Activated gamma-delta T cell treated with anti-CD3 and anti-CD28 coated beads, Interleukin-2, amount 50 U/mL, for 16 hours (primary cell): Measurements from ENCODE around the gene E2F8.

Experiments
- DNase-seq: peaks from one replicate; pipeline ENCODE4 v3.0.0-alpha.2; 2020; ENCODE audit warnings: low read depth

Gene E2F8

DNA sequence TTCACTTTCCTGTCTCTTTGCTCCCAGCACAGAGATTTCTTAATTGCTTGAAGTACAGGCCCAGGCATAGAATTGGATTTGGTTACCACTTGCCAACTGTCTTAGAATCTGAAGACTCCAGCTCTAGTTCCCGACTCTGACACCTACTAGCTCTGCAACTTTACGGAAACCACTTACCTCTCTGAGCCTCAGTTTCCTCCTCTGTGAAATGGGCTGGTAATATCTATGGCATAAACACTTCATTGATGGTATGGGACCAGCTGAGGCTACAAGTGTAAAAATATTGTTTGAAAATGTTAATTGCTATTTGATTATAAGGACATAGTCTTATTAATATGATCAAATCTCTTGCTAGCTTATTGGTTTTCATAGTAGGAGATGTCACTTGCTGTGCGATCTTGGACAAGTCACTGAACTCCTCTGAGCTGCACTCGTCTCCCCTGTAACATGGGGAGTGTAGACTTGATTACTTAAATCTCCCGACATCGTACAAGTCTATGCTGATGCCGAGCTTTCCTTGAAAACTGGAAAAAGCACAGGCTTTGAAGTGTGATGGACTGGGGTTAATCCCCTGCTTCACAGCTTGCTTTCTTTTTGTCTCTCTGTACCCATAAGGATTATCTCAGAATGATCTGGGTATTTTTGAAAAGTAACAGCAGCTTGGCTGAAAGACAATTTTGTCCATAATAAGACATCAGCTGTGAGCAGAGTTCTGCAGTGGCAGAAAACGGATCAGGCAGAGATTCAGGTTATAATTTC is 11.8 kb upstream of the E2F8 start:
- DNase-seq = no peak

- DNase-seq = no peak
Measured at GRCh38 chr11:19251577-19251976, 10.8 kb upstream of the E2F8 start.

DNA sequence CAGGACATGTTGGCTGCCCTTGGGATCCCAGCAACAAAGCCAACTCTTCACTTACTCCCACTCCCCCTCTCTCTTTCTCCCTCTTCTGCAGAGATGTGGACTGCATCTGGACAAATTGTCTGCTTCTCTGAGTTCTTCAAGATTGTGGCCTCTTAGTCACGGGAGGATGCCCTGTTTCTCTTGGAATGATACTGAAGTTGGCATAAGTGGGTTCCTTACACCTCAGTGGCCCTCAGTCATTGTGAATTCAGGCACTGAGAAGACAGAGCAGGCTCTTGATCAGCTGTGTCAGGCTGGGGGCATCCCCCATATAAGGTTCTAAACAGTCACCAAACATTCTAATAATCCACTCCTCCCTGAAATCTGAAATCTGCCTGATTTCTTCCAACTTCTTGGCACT is 6.1 kb upstream of the E2F8 start:
- DNase-seq = no peak

GRCh38 chr11:19245351-19245750 is 4.6 kb upstream of the E2F8 start:
- no peak for DNase-seq

GRCh38 chr11:19244621-19245020 is 3.9 kb upstream of the E2F8 start:
- DNase-seq = no peak

DNA sequence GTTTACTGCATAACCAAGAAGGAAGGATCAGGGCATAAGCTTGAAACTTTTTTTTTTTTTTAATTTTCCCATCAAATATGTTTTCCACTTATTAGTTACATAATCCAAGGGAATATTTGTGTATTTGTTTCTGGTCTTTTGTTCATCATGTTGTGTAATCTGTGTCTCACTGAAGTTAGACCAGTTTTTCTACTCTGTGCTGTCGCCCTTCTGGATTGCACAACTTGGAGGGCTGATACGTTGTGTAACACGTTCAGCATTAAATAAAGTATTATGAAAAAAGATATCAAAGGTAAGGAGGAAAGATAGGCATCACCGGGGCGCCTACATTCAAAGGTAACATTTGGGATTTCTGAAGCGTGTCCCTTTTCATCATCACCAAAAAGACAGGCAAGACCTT is 3.3 kb upstream of the E2F8 start:
- DNase-seq = no peak

GRCh38 chr11:19243613-19244012 is 2.9 kb upstream of the E2F8 start:
- DNase-seq = no peak

GRCh38 chr11:19243143-19243542 is 2.4 kb upstream of the E2F8 start:
- DNase-seq = no peak

GRCh38 chr11:19242179-19242932 is 1.6 kb upstream of the E2F8 start:
- no peak for DNase-seq

- DNase-seq = no peak
Measured at GRCh38 chr11:19241260-19242178, 774 bp upstream of the E2F8 start.

DNA sequence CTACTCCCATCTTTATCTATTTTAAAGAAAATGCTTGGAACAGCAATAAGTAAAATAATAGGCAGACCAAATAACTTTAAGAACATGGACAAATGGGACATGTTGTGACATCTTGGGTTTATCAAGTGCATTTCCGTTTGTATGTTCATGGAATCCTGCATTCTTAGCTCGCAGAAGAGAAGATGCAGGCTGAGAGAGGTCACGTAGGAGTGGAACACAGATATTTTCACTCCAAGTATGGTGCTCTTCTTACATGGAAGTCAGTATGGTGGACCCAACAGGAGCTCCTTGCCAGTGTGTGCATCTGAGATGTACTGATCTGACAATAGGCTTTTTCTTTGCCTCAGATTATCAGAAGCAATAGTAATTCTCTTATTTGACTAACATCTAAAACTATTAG is 1.7 kb downstream of the E2F8 start:
- DNase-seq = no peak

DNA sequence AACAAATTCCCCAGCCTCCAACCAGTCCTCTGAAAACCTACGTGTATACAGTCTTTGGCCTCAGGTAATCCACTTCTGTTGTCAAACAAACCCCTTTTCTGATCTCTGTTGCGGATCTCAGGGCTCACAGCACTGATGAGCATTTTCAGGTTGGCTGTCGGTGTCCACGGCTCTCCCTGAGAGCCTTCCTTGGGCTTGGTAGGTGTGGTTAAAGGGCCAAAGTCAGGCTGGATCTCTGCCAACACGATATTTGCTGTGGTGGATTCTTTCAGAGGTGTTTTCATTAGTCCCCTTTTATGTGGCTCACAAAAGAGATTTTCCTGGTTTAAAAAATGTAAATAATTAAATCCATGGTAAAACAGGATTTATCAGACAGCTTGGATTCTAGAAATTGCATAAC is 2.9 kb downstream of the E2F8 start:
- no peak for DNase-seq

DNA sequence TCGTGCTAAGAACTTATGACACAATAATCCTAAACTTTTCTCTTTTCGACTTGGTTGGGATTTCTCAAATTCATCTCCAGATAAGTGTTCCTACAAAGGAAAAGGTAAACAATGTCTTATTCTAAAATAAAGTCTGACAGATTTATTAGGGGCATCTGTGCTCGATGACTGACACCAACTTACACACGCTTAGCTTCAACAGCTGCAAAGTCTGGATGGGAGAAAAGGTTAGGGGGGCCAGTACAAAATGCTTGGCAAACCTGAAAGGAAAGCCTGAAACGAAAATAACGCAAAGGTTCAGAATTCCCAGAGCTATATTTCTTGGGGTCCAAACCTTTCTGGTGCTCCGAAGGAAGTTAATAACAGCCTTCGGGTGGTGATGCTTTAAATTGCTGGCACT is 3.4 kb downstream of the E2F8 start:
- DNase-seq = no peak

DNA sequence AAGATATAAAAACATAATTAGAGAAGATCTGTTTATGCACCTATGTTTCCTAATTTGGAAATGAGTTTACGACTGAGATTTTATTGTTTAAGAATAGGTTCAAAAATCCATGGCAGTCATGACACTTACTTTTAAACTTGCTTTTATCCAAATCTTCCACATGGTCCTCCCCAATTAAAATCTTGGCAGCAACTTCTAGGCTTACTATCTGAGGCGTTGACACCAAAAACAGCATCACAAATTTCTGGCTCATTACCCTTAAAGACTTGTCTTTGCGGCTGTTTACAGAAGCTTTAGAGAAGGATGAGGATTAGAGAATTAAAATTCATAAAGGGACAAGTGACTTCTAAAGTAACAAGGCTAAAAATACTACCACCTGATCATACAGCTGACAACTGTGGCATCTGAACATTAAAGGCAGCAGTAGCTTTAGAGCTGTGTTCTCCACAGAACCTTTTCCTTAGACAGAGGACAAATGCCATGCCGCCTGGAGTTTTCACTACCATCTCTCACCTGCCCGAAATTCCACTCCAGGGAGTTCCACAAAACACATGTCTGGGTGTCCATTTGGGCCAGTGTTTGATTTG is 6.4 kb downstream of the E2F8 start:
- DNase-seq = no peak

DNA sequence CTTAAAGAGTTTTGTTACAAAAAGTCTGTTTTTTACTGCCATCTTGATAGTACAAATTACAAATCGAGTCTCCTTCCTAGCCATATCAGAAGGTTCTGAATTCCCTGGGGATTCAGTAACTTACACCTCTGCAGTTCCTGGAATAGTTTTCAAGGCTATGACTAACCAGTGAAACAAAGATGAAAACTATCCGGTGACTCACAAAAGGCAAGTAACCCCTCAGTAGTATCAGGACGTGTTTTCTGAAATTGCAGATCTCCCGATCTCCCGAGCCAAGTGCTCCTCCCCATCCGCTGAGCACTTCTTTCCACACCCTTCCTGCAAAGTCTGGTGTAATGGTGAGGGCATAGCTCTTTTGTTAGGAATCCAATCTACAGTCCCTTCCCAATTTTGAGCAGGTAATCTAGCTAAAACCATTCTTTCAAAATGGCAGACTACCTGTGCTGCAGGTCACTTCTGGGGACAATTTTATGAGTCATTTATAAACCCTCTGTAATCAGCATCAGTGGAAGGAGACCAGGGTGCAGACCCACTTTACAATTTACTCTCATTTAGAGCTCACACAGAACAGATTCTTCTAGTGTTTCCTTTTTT is 7.7 kb downstream of the E2F8 start:
- no peak for DNase-seq

- DNase-seq = no peak
Measured at GRCh38 chr11:19229671-19230070, 11.1 kb downstream of the E2F8 start.

GRCh38 chr11:19228968-19229367 is 11.8 kb downstream of the E2F8 start:
- DNase-seq = no peak

GRCh38 chr11:19226378-19227195 is 14.2 kb downstream of the E2F8 start:
- DNase-seq = no peak

- no peak for DNase-seq
Measured at GRCh38 chr11:19225581-19225980, 15.2 kb downstream of the E2F8 start.

- no peak for DNase-seq
Measured at GRCh38 chr11:19225123-19225522, 15.6 kb downstream of the E2F8 start.
